ENCODE results near the gene TBL1X. TPM values are rescaled to one million over a fixed set of nuclear protein-coding genes. Genes with fewer than 3 reads are reported as not detected.
"Not testable (repeated sequence)": the region's sequence is repeated elsewhere in the genome, so short reads cannot be mapped to it uniquely, and the experiment has no call there.

Gene TBL1X
- total RNA-seq, 1 experiment from 2014 or later, result 13.9 TPM

DNA sequence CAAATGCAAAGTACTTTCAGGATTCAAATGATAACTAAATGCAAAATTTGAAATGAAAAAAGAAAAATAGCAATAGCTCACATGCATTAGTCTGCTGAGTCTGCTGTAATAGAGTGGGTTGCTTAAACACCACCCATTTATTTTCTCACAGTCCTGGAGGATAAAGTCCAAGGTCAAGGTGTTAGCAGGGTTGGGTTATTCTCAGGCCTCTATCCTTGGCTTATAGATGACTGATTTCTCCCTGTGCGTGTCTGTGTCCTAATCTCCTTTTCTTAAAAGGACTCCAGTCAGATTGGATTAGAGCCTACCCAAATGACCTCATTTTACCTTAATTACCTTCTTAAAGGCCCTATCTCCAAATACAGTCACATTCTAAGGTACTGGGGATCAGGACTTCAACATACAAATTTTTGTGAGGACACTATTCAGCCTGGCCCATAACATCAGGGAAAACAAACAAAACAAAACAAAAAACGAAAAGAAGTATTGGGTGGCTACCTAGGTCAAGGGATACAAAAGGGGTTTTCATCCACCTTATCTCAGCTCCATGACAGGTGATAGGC lies 6.3 kb upstream of the TBL1X start:
- no peak for DNase-seq (ENCODE audit: low read depth)

DNA sequence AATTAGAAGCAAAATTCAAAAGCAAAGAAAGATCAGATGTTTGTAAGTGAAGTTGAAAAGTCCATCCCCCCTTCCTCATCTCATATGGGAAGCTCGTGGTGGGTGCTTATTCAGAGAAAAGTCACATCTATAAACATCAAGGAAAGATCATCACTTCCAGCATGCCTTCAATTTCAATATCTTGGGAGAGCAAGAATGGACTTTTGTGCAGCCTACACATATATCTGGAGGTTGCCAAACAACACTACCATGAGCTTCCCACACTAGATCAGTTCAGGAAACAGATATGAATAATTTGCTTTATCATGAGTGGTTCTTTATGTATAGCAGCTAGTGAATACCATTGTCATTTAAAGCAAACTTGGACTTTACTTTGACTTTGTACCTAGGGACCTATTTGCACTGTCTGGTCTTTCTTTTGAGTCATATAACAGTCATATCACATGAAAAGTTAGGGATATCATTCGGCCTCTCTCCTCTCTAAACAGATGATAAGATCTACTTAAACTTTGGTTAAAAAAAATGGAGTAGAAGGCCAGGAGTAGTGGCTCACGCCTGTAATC lies 5.6 kb upstream of the TBL1X start:
- DNase-seq (ENCODE audit: low read depth), result no peak

DNA sequence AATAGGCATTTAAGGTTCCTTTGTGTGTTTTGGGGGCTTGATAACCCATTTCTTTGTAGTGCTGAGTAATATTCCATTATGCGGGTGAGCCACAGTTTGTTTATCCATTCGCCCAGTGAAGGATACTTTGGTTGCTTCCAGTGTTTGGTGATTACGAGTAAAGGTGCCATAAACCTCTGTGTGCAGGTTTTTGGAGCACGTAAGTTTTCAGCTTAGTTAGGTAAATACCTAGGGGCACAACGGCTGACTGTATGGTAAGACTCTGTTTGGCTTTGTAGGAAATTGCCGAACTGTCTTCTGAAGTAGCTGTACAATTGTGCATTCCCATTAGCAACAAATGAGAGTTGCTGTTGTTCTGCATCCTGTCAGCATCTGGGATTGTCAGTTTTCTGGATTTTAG lies 3.8 kb upstream of the TBL1X start:
- DNase-seq (ENCODE audit: low read depth), result no peak

DNA sequence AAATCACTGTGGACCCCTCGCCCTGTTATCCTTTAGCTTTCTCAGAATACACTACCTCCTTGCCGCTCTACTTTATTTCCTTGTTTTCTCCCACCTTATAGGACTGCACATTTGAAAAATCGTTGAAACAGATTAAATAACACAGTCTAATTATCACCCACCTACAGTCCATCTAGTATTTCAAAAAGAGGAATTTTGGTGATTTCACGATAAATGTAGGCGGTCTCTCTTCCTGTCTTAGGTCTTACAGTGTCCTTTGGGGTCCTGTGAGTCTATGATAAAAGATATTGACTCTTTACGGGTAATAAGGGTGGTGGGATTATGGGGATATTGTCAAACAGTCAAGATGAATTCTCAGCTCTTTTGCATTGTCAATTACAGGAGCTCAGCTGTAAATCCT lies 2.4 kb upstream of the TBL1X start:
- DNase-seq (ENCODE audit: low read depth), result no peak

DNA sequence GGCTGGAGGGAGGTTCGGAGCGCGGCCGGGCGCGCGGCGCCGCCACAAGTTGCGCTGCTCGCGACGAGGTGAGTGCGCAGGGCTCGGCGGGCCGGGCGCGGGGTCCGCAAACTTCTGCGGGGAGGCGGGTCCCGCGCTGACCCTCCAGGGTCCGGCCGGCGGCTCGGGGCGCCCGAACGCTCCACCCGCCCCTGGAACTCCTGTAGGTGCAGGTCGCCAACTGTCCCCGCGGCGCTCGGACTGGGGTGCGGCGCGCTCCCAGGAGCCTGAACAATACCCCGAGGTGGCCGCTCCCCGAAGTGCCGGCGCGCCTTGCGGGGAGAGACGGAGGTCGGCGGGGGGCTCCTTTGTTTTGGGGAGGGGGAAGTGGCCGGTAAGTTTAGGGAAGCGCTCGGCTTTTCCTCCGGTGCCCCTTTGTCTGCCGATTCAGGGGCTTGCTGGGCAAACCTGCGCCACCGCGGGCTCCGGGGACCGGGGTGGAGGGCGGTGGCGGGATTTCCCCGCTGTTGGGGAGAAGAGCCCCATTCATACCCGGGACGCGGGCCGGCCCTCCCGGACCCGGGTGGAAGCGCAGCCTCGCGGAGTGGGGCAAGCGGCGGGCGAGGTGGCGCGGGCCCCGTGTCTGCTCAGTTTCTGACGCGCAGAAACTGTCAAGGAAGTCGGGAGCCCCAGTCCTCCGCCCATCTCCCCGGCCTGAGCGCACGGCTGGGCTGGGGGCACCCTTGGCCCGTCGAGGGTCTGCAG lies 694 bp downstream of the TBL1X start:
- DNase-seq (ENCODE audit: low read depth), result peak; percentile 2

DNA sequence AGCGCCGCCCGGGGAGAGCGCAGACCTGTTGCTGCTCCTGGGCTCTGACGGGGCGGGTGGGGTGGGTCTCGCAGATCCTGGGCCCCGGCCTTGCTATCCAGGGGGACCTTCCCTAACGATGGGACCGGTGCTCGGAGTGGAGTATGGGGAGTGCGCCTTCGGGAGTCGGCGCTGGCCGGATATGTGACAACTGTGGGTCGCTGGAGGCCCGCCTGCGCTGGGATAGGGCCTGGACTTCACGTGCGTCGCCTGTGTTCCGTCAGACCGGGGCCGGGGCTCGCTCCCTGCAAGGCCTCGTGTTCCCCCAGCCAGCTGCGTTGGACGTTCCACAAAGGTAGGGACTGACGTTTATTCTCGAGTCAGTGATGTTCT lies 1.3 kb downstream of the TBL1X start:
- DNase-seq (ENCODE audit: low read depth), result peak; percentile 3

DNA sequence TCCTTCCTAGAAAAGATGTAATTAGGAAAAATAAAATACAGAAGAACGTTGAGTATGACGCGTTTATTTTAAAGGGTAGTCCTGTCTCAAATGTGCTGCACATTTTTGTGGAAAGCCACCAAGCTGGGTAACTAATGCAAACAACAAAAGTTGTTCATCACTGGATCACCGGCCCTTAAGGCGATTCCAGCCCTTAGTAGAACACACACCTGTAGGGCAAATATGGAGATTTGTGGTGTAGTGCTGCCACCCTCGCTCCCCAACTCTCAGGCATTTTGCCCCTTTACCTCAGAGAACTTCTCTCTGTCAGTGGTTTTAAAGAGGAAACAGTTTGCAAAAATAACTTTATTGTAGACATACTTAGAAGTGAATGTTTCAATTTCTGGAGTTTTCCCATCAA lies 1.9 kb downstream of the TBL1X start:
- DNase-seq (ENCODE audit: low read depth), result no peak

DNA sequence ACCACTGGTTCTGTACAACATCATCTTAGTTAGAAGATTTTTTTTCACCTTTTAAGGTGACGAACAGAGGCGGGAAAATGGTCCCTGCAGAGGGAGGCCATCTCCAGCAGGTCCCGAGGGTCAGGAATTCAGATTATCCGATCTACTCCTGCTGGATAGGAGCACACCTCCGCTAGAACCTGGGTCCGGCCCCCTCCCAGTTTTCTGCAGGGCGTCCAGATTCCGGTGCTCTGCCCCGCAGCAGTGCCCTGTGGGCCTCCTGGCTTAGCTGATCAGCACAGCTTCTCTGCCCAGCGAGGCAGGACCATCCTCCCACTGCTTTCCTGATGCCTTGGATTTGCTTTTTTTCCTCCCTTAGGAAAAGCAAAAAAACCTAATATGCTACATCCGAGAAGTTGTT lies 2.3 kb downstream of the TBL1X start:
- no peak for DNase-seq (ENCODE audit: low read depth)

DNA sequence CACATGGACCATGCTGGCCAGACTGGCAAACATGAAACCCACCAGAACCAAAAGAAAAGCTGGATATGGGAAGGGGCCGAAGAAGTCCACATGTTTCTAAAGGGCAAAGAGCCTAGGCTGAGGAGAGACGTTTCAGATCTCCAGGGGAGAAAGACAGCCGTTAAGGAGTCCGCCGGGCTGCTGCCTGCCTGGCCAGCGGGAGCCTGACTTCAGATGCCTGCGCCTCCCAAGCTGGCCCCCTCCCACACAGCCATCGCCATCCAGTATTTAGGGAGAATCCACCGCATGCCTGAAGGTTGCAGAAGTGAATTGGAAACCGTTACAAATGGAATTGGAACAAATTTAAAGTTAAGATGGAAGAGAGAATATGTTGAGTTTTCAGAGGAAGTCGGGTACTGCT lies 2.9 kb downstream of the TBL1X start:
- no peak for DNase-seq (ENCODE audit: low read depth)

DNA sequence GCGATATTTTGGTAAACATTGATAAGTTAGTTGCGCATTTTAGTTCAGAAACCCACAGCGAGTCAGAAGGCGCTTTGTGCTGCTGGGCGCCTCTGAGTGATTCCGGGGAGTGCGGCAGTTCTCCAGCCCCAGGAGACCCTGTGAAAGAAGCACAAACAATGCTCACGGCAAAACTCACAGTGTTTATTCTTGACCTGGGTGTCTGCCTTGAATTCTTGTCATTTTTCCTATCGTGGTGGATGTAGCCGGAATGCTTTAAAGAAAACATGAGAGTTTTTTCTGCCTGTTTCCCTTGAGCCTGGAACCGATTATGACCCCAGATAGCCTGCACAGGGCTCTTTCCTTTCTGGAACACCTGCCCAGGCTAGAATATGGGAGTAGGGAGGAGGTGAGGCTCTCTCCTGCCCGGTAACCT lies 6.7 kb downstream of the TBL1X start:
- DNase-seq (ENCODE audit: low read depth), result no peak

DNA sequence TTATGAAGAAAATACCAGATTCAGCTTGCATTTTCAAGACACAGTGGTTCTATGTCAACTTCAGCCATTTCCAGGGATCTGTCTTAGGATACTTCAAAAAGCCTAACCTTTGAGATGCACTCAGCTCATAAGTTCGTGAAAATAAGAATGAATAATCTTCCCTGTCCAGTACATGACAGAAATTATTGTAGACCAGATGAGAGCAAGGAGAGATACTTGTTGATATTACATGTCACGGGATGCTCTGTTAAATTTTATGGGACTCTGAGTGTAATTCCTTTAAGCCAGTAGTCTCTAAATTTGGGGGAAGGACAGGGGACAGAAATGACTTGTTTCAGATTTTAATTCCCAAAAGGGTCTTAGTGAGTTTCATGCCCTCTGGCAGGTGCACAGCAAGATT lies 8.8 kb downstream of the TBL1X start:
- no peak for DNase-seq (ENCODE audit: low read depth)

DNA sequence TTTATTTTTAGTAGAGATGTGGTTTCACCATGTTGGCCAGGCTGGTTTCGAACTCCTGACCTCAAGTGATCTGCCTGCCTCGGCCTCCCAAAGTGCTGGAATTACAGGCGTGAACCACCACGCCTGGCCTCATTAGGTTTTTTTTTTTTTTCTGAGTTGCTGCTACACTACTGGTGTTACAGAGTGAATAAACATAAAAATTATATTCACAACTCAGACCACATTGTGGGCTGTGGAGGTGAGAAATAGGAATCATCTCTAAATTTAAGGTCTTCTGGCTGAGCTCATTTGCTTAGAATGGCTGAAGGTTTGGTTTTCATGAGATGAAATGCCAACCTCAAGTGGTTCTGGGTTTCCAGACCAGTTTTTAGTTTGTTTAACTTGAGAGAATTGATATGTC lies 10.6 kb downstream of the TBL1X start:
- not testable (repeated sequence) for DNase-seq (ENCODE audit: low read depth)

DNA sequence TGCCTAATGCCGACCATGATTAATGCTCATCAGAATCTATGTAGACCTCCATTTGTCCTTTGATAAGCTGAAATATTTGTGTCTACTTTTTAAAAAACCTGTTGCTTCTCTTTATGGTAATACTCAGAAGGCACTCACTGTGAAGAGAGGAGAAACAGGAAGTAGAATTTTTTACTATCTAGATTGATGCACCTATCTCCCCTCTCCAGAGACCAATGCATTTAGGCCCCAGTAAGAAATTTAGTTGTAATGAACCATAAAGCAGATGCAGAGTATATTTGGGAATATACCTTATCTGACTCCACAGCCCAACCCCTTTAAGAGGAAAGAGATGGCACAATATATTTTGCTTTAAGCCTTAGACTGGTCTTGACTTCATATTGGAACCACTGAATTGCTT lies 11.1 kb downstream of the TBL1X start:
- no peak for DNase-seq (ENCODE audit: low read depth)

DNA sequence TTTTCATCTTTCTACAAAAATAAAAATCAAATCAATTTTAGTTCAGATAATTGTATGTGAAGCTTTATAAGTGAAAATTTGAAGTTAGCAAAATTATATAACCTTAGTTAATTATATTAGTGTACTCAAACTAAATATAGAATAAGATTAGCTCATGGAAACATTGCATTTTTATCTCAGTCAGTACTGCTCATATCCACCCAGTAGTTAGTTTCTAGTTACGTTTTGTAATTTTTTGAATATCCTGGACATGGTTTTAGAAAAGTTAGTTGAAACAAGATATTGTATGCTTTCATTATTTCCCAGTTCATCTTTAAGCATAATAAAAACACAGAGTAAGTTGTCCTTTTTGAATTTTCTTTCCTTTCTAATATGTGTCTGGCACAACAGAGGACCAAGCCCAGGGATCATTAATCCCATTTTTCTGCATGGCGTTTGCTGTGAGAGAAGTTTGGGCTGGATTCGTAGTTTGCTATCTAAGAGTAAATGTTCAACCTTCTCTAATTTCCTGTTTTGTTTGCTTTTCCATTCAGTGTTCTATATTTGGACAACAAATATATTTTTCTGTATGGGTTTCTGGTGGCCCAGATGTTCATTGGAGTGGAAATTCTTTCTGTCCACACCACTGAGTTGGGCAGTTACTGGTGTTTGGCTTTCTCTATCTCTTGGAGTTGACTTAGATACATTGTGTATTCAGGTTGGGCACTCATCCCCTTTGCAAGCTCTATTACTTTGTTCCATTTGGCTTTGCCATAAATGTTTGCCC lies 12.1 kb downstream of the TBL1X start:
- DNase-seq (ENCODE audit: low read depth), result no peak

DNA sequence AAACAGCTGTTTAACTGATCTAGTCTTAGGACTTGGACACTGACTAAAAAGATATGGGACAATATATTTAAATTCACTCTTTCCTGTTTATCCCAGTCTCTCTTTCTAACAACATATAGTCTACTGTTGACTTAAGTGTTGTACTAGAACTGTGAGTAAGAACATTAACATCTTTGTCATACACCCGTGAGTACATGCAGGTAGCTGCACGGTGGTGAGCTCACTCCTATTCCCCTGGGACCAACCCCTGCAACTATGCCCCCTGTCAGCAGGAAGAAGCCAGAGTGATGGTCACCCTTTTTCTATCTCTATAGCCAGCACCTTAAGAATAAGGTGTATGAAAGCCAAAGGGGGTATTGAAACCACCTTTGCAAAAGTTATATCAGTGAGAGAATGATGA lies 17.6 kb downstream of the TBL1X start:
- no peak for DNase-seq (ENCODE audit: low read depth)

DNA sequence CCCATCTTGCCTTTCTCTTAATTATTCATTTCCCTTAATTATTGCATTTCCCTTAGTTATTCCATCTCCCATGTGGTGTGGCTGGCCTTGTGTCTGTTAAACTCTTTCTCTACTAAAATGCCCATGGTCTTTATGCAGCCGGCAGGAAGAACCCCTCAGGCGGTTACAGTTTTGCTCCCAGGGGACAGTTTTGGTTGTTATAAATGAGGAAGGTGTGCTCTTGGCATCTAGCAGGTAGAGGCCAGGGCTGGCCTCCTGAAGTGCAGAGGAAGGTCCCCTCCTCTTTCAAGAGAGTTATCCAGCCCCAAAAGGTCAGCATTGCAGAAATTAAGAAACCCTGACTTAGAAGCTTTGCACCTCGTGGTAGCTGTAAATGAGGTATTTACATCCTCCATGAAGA lies 18.0 kb downstream of the TBL1X start:
- no peak for DNase-seq (ENCODE audit: low read depth)

DNA sequence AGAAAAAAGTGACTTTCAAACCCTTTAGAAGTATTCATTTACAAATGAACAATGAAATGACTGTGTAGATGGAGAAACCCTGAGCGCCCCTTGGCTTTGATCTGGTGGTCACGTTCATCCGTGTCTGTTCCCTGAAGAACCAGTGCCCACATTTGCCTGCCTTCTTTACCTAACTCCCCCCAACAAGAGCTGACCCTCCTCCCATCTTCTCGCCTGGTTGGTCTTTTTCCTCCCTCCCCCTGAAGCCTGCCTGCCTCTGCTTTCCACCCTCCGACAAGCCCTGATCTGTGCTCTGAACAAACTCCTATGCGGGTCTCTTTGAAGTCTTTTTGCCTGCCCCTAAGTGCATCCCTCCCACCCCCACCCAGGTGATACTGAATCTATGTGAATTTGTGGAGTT lies 18.5 kb downstream of the TBL1X start:
- no peak for DNase-seq (ENCODE audit: low read depth)

DNA sequence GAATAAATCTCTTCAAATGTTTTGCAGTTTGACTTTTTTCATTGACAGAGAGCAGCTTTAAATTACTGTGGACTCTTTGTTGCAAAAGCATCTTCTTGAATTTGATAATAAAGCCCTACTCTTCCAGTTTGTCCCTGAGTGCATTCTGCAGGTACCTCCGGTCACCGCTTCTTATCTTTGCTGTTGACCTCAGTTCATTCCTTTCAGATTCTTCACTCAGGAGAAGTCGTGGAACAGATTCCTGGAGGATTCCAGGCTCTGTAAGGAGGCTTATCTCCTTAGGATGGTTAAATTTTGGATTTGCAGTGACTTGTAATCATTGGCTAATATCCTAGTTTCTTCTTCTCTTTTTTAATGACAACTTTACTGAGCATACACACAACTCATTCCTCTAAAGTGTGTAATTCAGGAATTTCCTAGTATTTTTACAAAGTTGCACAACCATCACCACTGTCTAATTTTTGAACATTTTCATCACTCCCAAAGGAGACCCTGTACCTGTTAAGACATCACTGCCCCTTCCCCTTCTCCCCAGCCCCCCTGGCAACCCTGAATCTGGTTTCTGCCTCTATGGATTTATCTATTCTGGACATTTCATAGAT lies 22.0 kb downstream of the TBL1X start:
- no peak for DNase-seq (ENCODE audit: low read depth)

DNA sequence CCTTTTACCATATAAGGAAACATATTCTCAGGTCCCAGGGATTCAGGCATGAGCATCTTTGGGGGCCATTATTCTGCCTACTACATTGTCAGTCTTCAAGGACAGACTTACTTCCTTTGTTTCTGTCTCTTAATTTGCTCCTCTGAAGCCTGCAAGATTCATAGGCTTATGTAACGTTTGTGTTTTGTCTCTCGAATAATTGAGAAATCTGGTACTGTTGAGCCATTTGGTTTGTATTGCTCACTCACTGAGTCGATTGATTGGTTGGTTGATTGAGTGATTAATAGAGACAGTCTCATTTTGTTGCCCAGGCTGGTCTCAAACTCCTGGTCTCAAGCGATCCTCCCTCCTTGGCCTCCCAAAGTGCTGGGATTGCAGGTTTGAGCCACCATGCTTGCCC lies 23.7 kb downstream of the TBL1X start:
- no peak for DNase-seq (ENCODE audit: low read depth)

DNA sequence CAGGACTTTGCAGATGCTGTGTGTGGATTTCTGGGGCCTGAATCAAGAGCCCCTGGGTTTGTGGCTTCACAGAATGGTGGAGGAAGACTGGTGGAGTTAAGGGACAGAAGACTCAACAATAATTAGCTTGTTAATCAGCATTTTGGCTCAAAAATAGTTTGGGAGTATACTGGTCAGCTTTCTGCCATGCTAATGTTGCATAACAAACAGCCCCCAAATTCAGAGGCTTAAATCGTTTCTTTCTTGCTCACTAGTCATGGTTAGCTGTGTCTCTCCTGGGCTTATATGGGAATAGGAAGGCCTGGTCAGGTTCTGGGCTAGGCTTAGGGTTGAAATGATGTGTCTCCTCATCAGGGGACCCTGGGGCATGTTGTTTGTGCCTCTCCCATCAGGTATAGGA lies 24.4 kb downstream of the TBL1X start:
- no peak for DNase-seq (ENCODE audit: low read depth)

DNA sequence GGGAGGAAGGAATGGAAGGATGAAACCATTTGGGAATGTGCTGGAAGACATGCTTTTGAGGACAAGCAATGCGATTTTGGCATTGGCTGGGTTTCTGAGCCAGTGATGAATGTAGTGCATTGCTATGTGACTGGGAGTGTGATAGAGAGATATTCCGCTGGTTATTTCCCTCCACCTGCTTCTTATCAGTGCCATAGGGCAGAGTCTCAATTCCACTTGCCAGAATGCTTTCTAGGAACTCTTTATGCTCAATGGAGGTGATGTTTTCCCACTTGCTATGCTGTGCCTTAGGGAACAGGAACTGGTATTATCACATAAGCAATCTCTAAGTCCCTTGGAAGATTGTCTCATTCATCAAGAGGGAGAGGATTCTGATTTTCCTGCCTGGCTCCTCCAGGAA lies 28.0 kb downstream of the TBL1X start:
- DNase-seq (ENCODE audit: low read depth), result no peak

DNA sequence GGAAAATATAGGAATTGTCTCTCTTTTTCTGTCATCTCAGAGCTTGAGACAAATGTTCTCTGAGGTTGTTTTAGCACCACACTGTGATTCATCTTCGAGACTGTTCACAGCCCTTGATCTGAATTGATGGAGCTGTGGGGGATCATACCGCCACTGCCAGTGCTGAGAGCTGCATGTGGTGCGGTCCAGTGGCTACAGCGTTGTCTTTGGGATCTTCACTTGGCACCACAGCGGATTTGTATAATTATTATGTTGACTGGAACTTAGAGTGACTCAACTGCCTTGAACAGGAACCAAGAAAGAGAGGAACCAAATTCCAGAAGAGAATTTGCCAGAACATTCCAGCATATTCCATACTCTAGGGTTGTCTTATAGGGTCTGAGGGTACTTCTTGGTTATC lies 29.1 kb downstream of the TBL1X start:
- DNase-seq (ENCODE audit: low read depth), result no peak
